ENCODE data around the gene ZNF331.

ZNF331 gene

DNA sequence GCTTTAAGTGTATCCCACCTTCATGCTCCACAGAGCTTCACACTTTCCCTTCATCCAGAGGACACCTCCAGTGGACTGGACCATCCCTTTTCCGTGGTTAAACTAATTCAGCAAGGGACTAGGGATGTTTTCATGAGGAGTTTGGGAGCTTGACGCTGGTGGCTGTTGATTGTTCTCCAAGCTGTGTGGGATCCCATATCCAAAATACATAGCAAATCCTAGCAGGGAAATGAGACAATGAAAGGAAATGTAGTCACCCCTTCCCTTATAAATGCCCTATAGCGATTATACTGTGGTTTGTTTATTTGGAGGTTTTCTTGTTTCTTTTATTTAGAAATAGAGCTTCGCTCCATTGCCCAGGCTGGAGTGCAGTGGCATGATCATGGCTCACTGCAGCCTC is 62.3 kb downstream of the ZNF331 start:
- no peaks in the 10 kb centered on the region for H3K36me3 ChIP-seq (ENCODE audit: insufficient read depth, low read length)
- no peak overlapping the region for H3K9ac ChIP-seq (ENCODE audit: low read length)
- no peaks in the 10 kb centered on the region for H3K27me3 ChIP-seq (ENCODE audit: insufficient read depth, low read length)
- H3K9me3 ChIP-seq (ENCODE audit: low read length): no peaks in the 10 kb centered on the region
- H3F3A ChIP-seq (ENCODE audit: insufficient read depth, low read length): no peaks in the 10 kb centered on the region
- H2AFZ ChIP-seq (ENCODE audit: low read length): no peak overlapping the region
- no peak overlapping the region for H3K4me3 ChIP-seq (ENCODE audit: low read depth, low read length, poor library complexity, severe bottlenecking)
- no peak overlapping the region for H3K4me2 ChIP-seq (ENCODE audit: low read length)
- no peaks in the 10 kb centered on the region for H3K4me1 ChIP-seq (ENCODE audit: insufficient read depth, low read length, severe bottlenecking)
- no peaks in the 10 kb centered on the region for H3K79me2 ChIP-seq (ENCODE audit: insufficient read depth, low read length)
- no peak overlapping the region for H3K27ac ChIP-seq (ENCODE audit: low read depth, low read length, poor library complexity, severe bottlenecking)
- TF ChIP-seq, protein P1, sequence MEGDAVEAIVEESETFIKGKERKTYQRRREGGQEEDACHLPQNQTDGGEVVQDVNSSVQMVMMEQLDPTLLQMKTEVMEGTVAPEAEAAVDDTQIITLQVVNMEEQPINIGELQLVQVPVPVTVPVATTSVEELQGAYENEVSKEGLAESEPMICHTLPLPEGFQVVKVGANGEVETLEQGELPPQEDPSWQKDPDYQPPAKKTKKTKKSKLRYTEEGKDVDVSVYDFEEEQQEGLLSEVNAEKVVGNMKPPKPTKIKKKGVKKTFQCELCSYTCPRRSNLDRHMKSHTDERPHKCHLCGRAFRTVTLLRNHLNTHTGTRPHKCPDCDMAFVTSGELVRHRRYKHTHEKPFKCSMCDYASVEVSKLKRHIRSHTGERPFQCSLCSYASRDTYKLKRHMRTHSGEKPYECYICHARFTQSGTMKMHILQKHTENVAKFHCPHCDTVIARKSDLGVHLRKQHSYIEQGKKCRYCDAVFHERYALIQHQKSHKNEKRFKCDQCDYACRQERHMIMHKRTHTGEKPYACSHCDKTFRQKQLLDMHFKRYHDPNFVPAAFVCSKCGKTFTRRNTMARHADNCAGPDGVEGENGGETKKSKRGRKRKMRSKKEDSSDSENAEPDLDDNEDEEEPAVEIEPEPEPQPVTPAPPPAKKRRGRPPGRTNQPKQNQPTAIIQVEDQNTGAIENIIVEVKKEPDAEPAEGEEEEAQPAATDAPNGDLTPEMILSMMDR (IDR thresholded peaks at IDR 0.05; ENCODE audit: low read length): no peak
- H3K9me2 ChIP-seq (ENCODE audit: low read depth, low read length): no peaks in the 10 kb centered on the region
- no peaks in the 10 kb centered on the region for H4K20me1 ChIP-seq (ENCODE audit: insufficient read depth, low read length)

DNA sequence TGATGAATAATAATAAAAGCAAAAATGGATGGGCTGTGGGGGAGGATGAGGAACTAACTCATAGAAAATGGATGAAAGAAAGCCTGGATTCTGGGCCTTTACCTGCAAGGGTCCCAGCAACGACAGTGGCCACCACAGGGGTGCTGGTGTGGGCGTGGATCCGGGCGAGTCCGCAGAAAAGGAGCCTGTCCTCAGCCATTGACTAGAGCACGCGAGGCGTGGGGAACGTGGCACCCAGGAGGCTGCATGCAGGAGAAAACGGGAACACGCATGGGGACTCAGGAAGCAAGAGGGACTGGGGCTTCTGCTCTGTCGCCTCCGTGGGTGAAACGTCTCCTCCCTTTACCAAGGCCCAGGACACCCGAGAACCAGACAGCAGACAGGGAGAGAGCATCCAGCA is 68.1 kb downstream of the ZNF331 start:
- Histone ChIP-seq H3K4me1 (ENCODE audit: insufficient read depth, low read length, severe bottlenecking) (no peaks in the 10 kb centered on the region), H3K27me3 (ENCODE audit: insufficient read depth, low read length) (no peaks in the 10 kb centered on the region)

DNA sequence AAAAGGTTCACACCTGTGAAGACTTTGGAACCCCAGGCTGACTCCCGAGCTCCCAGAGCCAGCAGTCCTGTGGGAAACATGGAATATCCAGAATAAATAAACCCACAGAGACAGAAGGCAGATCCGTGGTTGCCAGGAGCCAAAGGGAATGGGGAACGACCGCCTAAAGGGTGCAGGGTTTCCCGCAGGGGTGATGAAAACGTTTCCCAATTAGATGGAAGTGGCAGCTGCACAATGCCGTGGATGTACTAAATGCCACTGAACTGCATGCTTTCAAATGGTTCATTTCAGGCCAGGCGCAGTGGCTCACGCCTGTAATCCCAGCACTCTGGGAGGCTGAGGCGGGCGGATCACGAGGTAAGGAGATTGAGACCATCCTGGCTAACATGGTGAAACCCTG is 70.4 kb downstream of the ZNF331 start:
- Histone ChIP-seq H3K79me2 (ENCODE audit: insufficient read depth, low read length) (no peaks in the 10 kb centered on the region), H4K20me1 (ENCODE audit: insufficient read depth, low read length) (no peaks in the 10 kb centered on the region), H3K4me1 (ENCODE audit: insufficient read depth, low read length, severe bottlenecking) (no peaks in the 10 kb centered on the region), H3K4me3 (ENCODE audit: low read depth, low read length, poor library complexity, severe bottlenecking) (no peak overlapping the region), H3K9ac (ENCODE audit: low read length) (no peak overlapping the region), H3K9me3 (ENCODE audit: low read length) (no peaks in the 10 kb centered on the region), H3K27me3 (ENCODE audit: insufficient read depth, low read length) (no peaks in the 10 kb centered on the region), H2AFZ (ENCODE audit: low read length) (no peak overlapping the region), H3K36me3 (ENCODE audit: insufficient read depth, low read length) (no peaks in the 10 kb centered on the region), H3K27ac (ENCODE audit: low read depth, low read length, poor library complexity, severe bottlenecking) (no peak overlapping the region), H3K9me2 (ENCODE audit: low read depth, low read length) (no peaks in the 10 kb centered on the region), H3F3A (ENCODE audit: insufficient read depth, low read length) (no peaks in the 10 kb centered on the region), H3K4me2 (ENCODE audit: low read length) (no peak overlapping the region)
- TF ChIP-seq EZH2 (IDR thresholded peaks at IDR 0.05; ENCODE audit: borderline replicate concordance, low read length): no peak
- TF ChIP-seq, protein P1 (IDR thresholded peaks at IDR 0.05; ENCODE audit: low read length): no peak

More for the DNA sequence above, 68.1 kb downstream of the ZNF331 start:
- Histone ChIP-seq H3K9ac (ENCODE audit: low read length) (no peak overlapping the region), H3K36me3 (ENCODE audit: insufficient read depth, low read length) (no peaks in the 10 kb centered on the region), H2AFZ (ENCODE audit: low read length) (no peak overlapping the region), H3K79me2 (ENCODE audit: insufficient read depth, low read length) (no peaks in the 10 kb centered on the region), H3K27ac (ENCODE audit: low read depth, low read length, poor library complexity, severe bottlenecking) (no peak overlapping the region), H3K4me2 (ENCODE audit: low read length) (no peak overlapping the region), H4K20me1 (ENCODE audit: insufficient read depth, low read length) (no peaks in the 10 kb centered on the region), H3K9me2 (ENCODE audit: low read depth, low read length) (no peaks in the 10 kb centered on the region), H3F3A (ENCODE audit: insufficient read depth, low read length) (no peaks in the 10 kb centered on the region), H3K9me3 (ENCODE audit: low read length) (no peaks in the 10 kb centered on the region), H3K4me3 (ENCODE audit: low read depth, low read length, poor library complexity, severe bottlenecking) (no peak overlapping the region)
- no peak for TF ChIP-seq EZH2 (IDR thresholded peaks at IDR 0.05; ENCODE audit: borderline replicate concordance, low read length)
- TF ChIP-seq, protein P1 (IDR thresholded peaks at IDR 0.05; ENCODE audit: low read length): no peak
